CD4-positive, alpha-beta memory T cell (primary cell): ENCODE measurements around the gene TMEM183A. TPM values are rescaled to one million over a fixed set of nuclear protein-coding genes. Genes with fewer than 3 reads are reported as not detected.

Experiments used
- polyA plus RNA-seq, 2 donors: library from polyadenylated mRNA; unstranded; fragments of 300-500 nt; fragmentation: Illumina TruSeq; gene quantifications; one replicate each; pipeline ENCODE4 v1.2.3, GENCODE V29; 2021
- total RNA-seq, 2 experiments: library from RNA; stranded (reverse); gene quantifications; one replicate each; pipeline ENCODE4 v1.2.3, GENCODE V29; 2021

Gene TMEM183A
- total and polyA plus RNA-seq, 4 experiments from 2014 or later: 53.9 to 71.2 (median 69.8) TPM

Other genes starting within 250 kb of the TMEM183A start
- gene KDM5B, start 199.0 kb upstream of the TMEM183A start, total RNA-seq: 10 to 100 TPM; 60.7 to 64.6 TPM
- gene KDM5B, start 199.0 kb upstream of the TMEM183A start, polyA plus RNA-seq: 10 to 100 TPM in 1 of 2 donors, 1 to 10 TPM in 1; 6.5 to 18.0 TPM
- not detected for gene PCAT6, start 196.4 kb upstream of the TMEM183A start, total RNA-seq
- gene PCAT6, start 196.4 kb upstream of the TMEM183A start, polyA plus RNA-seq: 1 to 10 TPM in 1 of 2 donors, not detected in 1; 1.0 TPM
- gene RABIF, start 118.2 kb upstream of the TMEM183A start, total RNA-seq: 10 to 100 TPM; 17.3 to 18.7 TPM
- 10 to 100 TPM; 24.2 to 25.0 TPM for gene RABIF, start 118.2 kb upstream of the TMEM183A start, polyA plus RNA-seq
- gene KLHL12, start 80.1 kb upstream of the TMEM183A start, total RNA-seq: 10 to 100 TPM; 24.2 to 27.1 TPM
- gene KLHL12, start 80.1 kb upstream of the TMEM183A start, polyA plus RNA-seq: 10 to 100 TPM; 24.5 to 27.1 TPM
- 10 to 100 TPM; 52.6 to 58.3 TPM for gene ADIPOR1, start 49.1 kb upstream of the TMEM183A start, total RNA-seq
- gene ADIPOR1, start 49.1 kb upstream of the TMEM183A start, polyA plus RNA-seq: 100 to 1,000 TPM in 1 of 2 donors, 10 to 100 TPM in 1; 98.2 to 164 TPM
- gene CYB5R1, start 40.1 kb upstream of the TMEM183A start, total RNA-seq: 10 to 100 TPM; 48.6 to 51.8 TPM
- gene CYB5R1, start 40.1 kb upstream of the TMEM183A start, polyA plus RNA-seq: 10 to 100 TPM; 52.0 to 81.9 TPM
- gene PPFIA4, start 19.1 kb downstream of the TMEM183A start, total RNA-seq: 1 to 10 TPM; 1.4 to 1.5 TPM
- not detected for gene PPFIA4, start 19.1 kb downstream of the TMEM183A start, polyA plus RNA-seq
- gene MYOG, start 78.6 kb downstream of the TMEM183A start, total RNA-seq: not detected
- gene MYOG, start 78.6 kb downstream of the TMEM183A start, polyA plus RNA-seq: not detected
- gene ADORA1, start 120.4 kb downstream of the TMEM183A start, total RNA-seq: not detected
- gene ADORA1, start 120.4 kb downstream of the TMEM183A start, polyA plus RNA-seq: under 1 TPM in 1 of 2 donors, not detected in 1; 0.10 TPM
- gene MYBPH, start 168.5 kb downstream of the TMEM183A start, total RNA-seq: not detected
- gene MYBPH, start 168.5 kb downstream of the TMEM183A start, polyA plus RNA-seq: not detected
- gene CHI3L1, start 179.3 kb downstream of the TMEM183A start, total RNA-seq: 1 to 10 TPM; 5.2 to 5.7 TPM
- not detected for gene CHI3L1, start 179.3 kb downstream of the TMEM183A start, polyA plus RNA-seq
- gene CHIT1, start 222.3 kb downstream of the TMEM183A start, total RNA-seq: under 1 TPM; 0.41 to 0.78 TPM
- gene CHIT1, start 222.3 kb downstream of the TMEM183A start, polyA plus RNA-seq: not detected